HG02840 (cell line): Measurements from ENCODE around the gene PRPSAP1.
"Not testable (repeated sequence)": the region's sequence is repeated elsewhere in the genome, so short reads cannot be mapped to it uniquely, and the experiment has no call there.

Experiments
- ATAC-seq: cut with Tn5 transposase; IDR thresholded peaks from one replicate; pipeline ENCODE4 v1.9.1; 2021; ENCODE audit warnings: mild to moderate bottlenecking, moderate library complexity, moderate number of reproducible peaks; ENCODE audit not compliant: unreplicated experiment, low FRiP score

Gene PRPSAP1

GRCh38 chr17:76270127-76270592, 83.6 kb downstream of the PRPSAP1 start:
- ATAC-seq: no peak

- ATAC-seq: no peak
Measured at GRCh38 chr17:76268991-76269981, 84.4 kb downstream of the PRPSAP1 start.

- no peak for ATAC-seq
Measured at GRCh38 chr17:76268015-76268749, 85.5 kb downstream of the PRPSAP1 start.

GRCh38 chr17:76267581-76268001, 86.1 kb downstream of the PRPSAP1 start:
- ATAC-seq: not testable (repeated sequence)

GRCh38 chr17:76267051-76267576, 86.6 kb downstream of the PRPSAP1 start:
- ATAC-seq: no peak

GRCh38 chr17:76266244-76266938, 87.3 kb downstream of the PRPSAP1 start:
- no peak for ATAC-seq

- ATAC-seq: no peak
Measured at GRCh38 chr17:76265624-76266243, 88.0 kb downstream of the PRPSAP1 start.

GRCh38 chr17:76264755-76265623, 88.7 kb downstream of the PRPSAP1 start, which contains the start of gene UBALD2:
Gene UBALD2 (plus strand): TSS chr17:76265348. CDS start chr17:76265506, 158 bp downstream.
- peak; percentile 73 for ATAC-seq

GRCh38 chr17:76264425-76264754, 89.3 kb downstream of the PRPSAP1 start:
- no peak for ATAC-seq

GRCh38 chr17:76263896-76264295, 89.8 kb downstream of the PRPSAP1 start:
- ATAC-seq: no peak

- no peak for ATAC-seq
Measured at GRCh38 chr17:76262732-76263344, 90.9 kb downstream of the PRPSAP1 start.

GRCh38 chr17:76261421-76262215, 92.1 kb downstream of the PRPSAP1 start:
- no peak for ATAC-seq

- ATAC-seq: no peak
Measured at GRCh38 chr17:76260669-76261068, 93.0 kb downstream of the PRPSAP1 start.

- ATAC-seq: no peak
Measured at GRCh38 chr17:76260220-76260619, 93.5 kb downstream of the PRPSAP1 start.
